Astrocyte (in vitro differentiated cells and primary cell): ENCODE measurements around the gene ANAPC1.
"Not testable (repeated sequence)": the region's sequence is repeated elsewhere in the genome, so short reads cannot be mapped to it uniquely, and the experiment has no call there.

Source experiments
- CTCF ChIP-seq: IDR thresholded peaks from 2 replicates; pipeline ENCODE4 v1.5.1; 2011; ENCODE audit warnings: low read depth, mild to moderate bottlenecking, inconsistent platforms, low read length, moderate library complexity; ENCODE audit not compliant: insufficient read depth
- EZH2 ChIP-seq: IDR thresholded peaks from 2 replicates; pipeline ENCODE4 v1.6.1; 2012; ENCODE audit warnings: mild to moderate bottlenecking, low read length, inconsistent platforms; ENCODE audit not compliant: insufficient read depth

GRCh38 chr2:111760697-111761284 is 123.2 kb downstream of the ANAPC1 start:
- not testable (repeated sequence) for TF ChIP-seq CTCF, EZH2
